ENCODE results near the gene PLEKHM3. TPM values are rescaled to one million over a fixed set of nuclear protein-coding genes. Genes with fewer than 3 reads are reported as not detected.
A peak's percentile ranks its signal among the peaks of the same experiment; 100 is the strongest.

PLEKHM3 gene
- total RNA-seq, 1 donor from 2014 or later, result 19.5 TPM

- Histone ChIP-seq H3K9ac (no peak overlapping the region), H2AFZ (replicated peaks) (no peak overlapping the region), H3K79me2 (ENCODE audit: low read depth) (no peaks in the 10 kb centered on the region), H3K36me3 (no peaks in the 10 kb centered on the region), H3F3A (ENCODE audit: low read depth) (peaks cover 32% of the 10 kb centered on the region), H3K9me3 (ENCODE audit: low read depth) (no peaks in the 10 kb centered on the region), H3K4me1 (peaks cover 28% of the 10 kb centered on the region), H3K27me3 (no peaks in the 10 kb centered on the region), H3K27ac (no peak overlapping the region), H3K4me2 (no peak overlapping the region), H4K20me1 (ENCODE audit: low read depth) (no peaks in the 10 kb centered on the region), H3K4me3 (no peak overlapping the region)
- DNase-seq (ENCODE audit: low spot score), result no peak
- Mint-ChIP-seq H3K4me3 (no peak overlapping the region), H3K4me1 (peaks cover 13% of the 10 kb centered on the region), H3K36me3 (no peaks in the 10 kb centered on the region), H3K9me3 (no peaks in the 10 kb centered on the region), H3K27me3 (ENCODE audit: insufficient read depth, low read depth) (peaks cover 2% of the 10 kb centered on the region), H3K27ac (no peak overlapping the region)
- TF ChIP-seq EZH2 (IDR thresholded peaks at IDR 0.05) (no peak), EZH2phosphoT487 (IDR thresholded peaks at IDR 0.05) (no peak), CTCF (IDR thresholded peaks at IDR 0.05) (no peak)
These were observed 16.7 kb upstream of the PLEKHM3 start for GRCh38 chr2:208042041-208042440.

GRCh38 chr2:208040199-208041171, 15.2 kb upstream of the PLEKHM3 start:
- H3K9ac ChIP-seq, result no peak overlapping the region
- no peak overlapping the region for H2AFZ ChIP-seq (replicated peaks)
- no peaks in the 10 kb centered on the region for H3K27me3 ChIP-seq
- no peaks in the 10 kb centered on the region for H3K36me3 Mint-ChIP-seq
- H3K36me3 ChIP-seq, result no peaks in the 10 kb centered on the region
- TF ChIP-seq CTCF (IDR thresholded peaks at IDR 0.05) (peak; percentile 68), EZH2phosphoT487 (IDR thresholded peaks at IDR 0.05) (no peak)
- H3K4me1 ChIP-seq, result peaks cover 28% of the 10 kb centered on the region
- H3K4me2 ChIP-seq, result peak overlapping the region; percentile 69
- H3K9me3 Mint-ChIP-seq, result no peaks in the 10 kb centered on the region
- H3K4me3 ChIP-seq, result no peak overlapping the region
- no peaks in the 10 kb centered on the region for H3K79me2 ChIP-seq (ENCODE audit: low read depth)
- H3F3A ChIP-seq (ENCODE audit: low read depth), result peaks cover 32% of the 10 kb centered on the region
- no peaks in the 10 kb centered on the region for H4K20me1 ChIP-seq (ENCODE audit: low read depth)
- DNase-seq (ENCODE audit: low spot score), result peak; percentile 84
- peaks cover 2% of the 10 kb centered on the region for H3K27me3 Mint-ChIP-seq (ENCODE audit: insufficient read depth, low read depth)
- peak overlapping the region; percentile 6 for H3K4me3 Mint-ChIP-seq
- H3K27ac Mint-ChIP-seq, result peak overlapping the region; percentile 7
- no peaks in the 10 kb centered on the region for H3K9me3 ChIP-seq (ENCODE audit: low read depth)
- peaks cover 13% of the 10 kb centered on the region for H3K4me1 Mint-ChIP-seq
- H3K27ac ChIP-seq, result peak overlapping the region; percentile 77

- Mint-ChIP-seq H3K4me1 (peaks cover 13% of the 10 kb centered on the region), H3K27me3 (ENCODE audit: insufficient read depth, low read depth) (peaks cover 2% of the 10 kb centered on the region), H3K36me3 (no peaks in the 10 kb centered on the region), H3K4me3 (no peak overlapping the region), H3K9me3 (no peaks in the 10 kb centered on the region), H3K27ac (no peak overlapping the region)
- no peaks in the 10 kb centered on the region for H3K36me3 ChIP-seq
- H2AFZ ChIP-seq (replicated peaks), result no peak overlapping the region
- peaks cover 2% of the 10 kb centered on the region for H3K9me3 ChIP-seq (ENCODE audit: low read depth)
- H3F3A ChIP-seq (ENCODE audit: low read depth), result peaks cover 32% of the 10 kb centered on the region
- H4K20me1 ChIP-seq (ENCODE audit: low read depth), result no peaks in the 10 kb centered on the region
- H3K79me2 ChIP-seq (ENCODE audit: low read depth), result no peaks in the 10 kb centered on the region
- H3K4me1 ChIP-seq, result peaks cover 28% of the 10 kb centered on the region
- H3K9ac ChIP-seq, result no peak overlapping the region
- H3K4me2 ChIP-seq, result peak overlapping the region; percentile 69
- peak; percentile 87 for TF ChIP-seq EZH2phosphoT487 (IDR thresholded peaks at IDR 0.05)
- TF ChIP-seq CTCF (IDR thresholded peaks at IDR 0.05), result no peak
- TF ChIP-seq EZH2 (IDR thresholded peaks at IDR 0.05), result no peak
- DNase-seq (ENCODE audit: low spot score), result peak; percentile 87
- H3K27ac ChIP-seq, result peak overlapping the region; percentile 77
- no peaks in the 10 kb centered on the region for H3K27me3 ChIP-seq
- H3K4me3 ChIP-seq, result no peak overlapping the region
These were observed 14.2 kb upstream of the PLEKHM3 start for GRCh38 chr2:208039376-208040110.
